HepG2 (cell line): Measurements from ENCODE around the gene JAG1. TPM values are rescaled to one million over a fixed set of nuclear protein-coding genes. Genes with fewer than 3 reads are reported as not detected.

Experiments
- CREB1 ChIP-seq, 2 experiments: fragments of 450-650 bp in 1 of 2; IDR thresholded peaks; 2 replicates each; pipeline ENCODE4 v1.6.1; 2016 to 2017; ENCODE audit warnings: control low read depth in 1 of 2, mild to moderate bottlenecking in 1 of 2, missing compliant biosample characterization in 1 of 2, missing genetic modification characterization in 1 of 2
- GMEB1 ChIP-seq: sonication (generic); formaldehyde crosslinking; IDR thresholded peaks from 2 replicates; pipeline ENCODE4 v1.5.1; 2020; ENCODE audit warnings: missing genetic modification reagents, mild to moderate bottlenecking, borderline replicate concordance
- HNF1B ChIP-seq: sonication (generic); formaldehyde crosslinking; IDR thresholded peaks from 2 replicates; pipeline ENCODE4 v1.5.1; 2020; ENCODE audit warnings: mild to moderate bottlenecking, moderate library complexity, missing genetic modification reagents
- JUN ChIP-seq: sonication (generic); formaldehyde crosslinking; IDR thresholded peaks from 2 replicates; pipeline ENCODE4 v1.4.0; 2020; ENCODE audit warnings: mild to moderate bottlenecking, missing genetic modification reagents
- JUNB ChIP-seq: sonication (generic); formaldehyde crosslinking; IDR thresholded peaks from 2 replicates; pipeline ENCODE4 v1.8.0; 2022; ENCODE audit warnings: missing genetic modification reagents, mild to moderate bottlenecking, borderline replicate concordance
- PHF8 ChIP-seq: sonication (generic); formaldehyde crosslinking; IDR thresholded peaks from 2 replicates; pipeline ENCODE4 v1.5.0; 2020; ENCODE audit warnings: missing genetic modification reagents
- SRF ChIP-seq: IDR thresholded peaks from 2 replicates; pipeline ENCODE4 v1.6.1; 2011; ENCODE audit warnings: mild to moderate bottlenecking, low read depth, low read length, moderate library complexity
- TCF12 ChIP-seq, 2 experiments: fragments of 450-650 bp in 1 of 2; sonication (generic) in 1 of 2; formaldehyde crosslinking in 1 of 2; IDR thresholded peaks; 2 replicates each; pipeline versions ENCODE4 v1.6.1 to v1.8.0; 2017 to 2022; ENCODE audit warnings: antibody characterized with exemption in 1 of 2, mild to moderate bottlenecking in 1 of 2, missing genetic modification reagents in 1 of 2, moderate library complexity in 1 of 2
- THAP9 ChIP-seq: sonication (generic); formaldehyde crosslinking; IDR thresholded peaks from 2 replicates; pipeline ENCODE4; 2020; ENCODE audit warnings: missing genetic modification reagents, mild to moderate bottlenecking, borderline replicate concordance
- ZBTB39 ChIP-seq: sonication (generic); formaldehyde crosslinking; IDR thresholded peaks from 2 replicates; pipeline ENCODE4 v1.5.0; 2020; ENCODE audit warnings: missing genetic modification reagents
- ZNF142 ChIP-seq: sonication (generic); formaldehyde crosslinking; IDR thresholded peaks from 2 replicates; pipeline ENCODE4 v1.4.0; 2020; ENCODE audit warnings: missing genetic modification reagents
- ZNF335 ChIP-seq: sonication (generic); formaldehyde crosslinking; IDR thresholded peaks from 2 replicates; pipeline ENCODE4 v1.4.0; 2020; ENCODE audit warnings: missing genetic modification reagents
- ZNF644 ChIP-seq: IDR thresholded peaks from 2 replicates; pipeline ENCODE4 v1.6.1; 2016; ENCODE audit warnings: low read depth
- polyA plus RNA-seq, 8 experiments: library from polyadenylated mRNA; depleted of rRNA in 3 of 8; stranded (reverse) in 7 of 8; unstranded in 1 of 8; fragments of >200 nt; fragmentation: Illumina TruSeq in 4 of 8; extraction: Trizol in 4 of 8; gene quantifications; 2 replicates each; pipeline versions ENCODE4 v1.2.1 to v1.2.3, GENCODE V29; 2011 to 2016; ENCODE audit warnings: low read depth in 4 of 8, missing spikeins in 1 of 8, mixed read lengths in 1 of 8; ENCODE audit not compliant: insufficient read depth in 1 of 8
- total RNA-seq, 5 experiments: library from RNA; depleted of rRNA; stranded (reverse); fragments of >200 nt; fragmentation: Illumina TruSeq; extraction: Trizol; gene quantifications; 2 replicates each; pipeline ENCODE4 v1.2.3, GENCODE V29; 2016; ENCODE audit warnings: low read depth in 1 of 5

JAG1 gene
- total and polyA plus RNA-seq, 2 of the 13 experiments (the other 11 are each of a cell fraction or from before 2014, with no cell fraction given) = 47.1 to 56.3 TPM

- no peak for TF ChIP-seq ZNF142 (CRISPR knock-in tag)
- TF ChIP-seq PHF8 (CRISPR knock-in tag) = no peak
- TF ChIP-seq GMEB1 (CRISPR knock-in tag) = no peak
- no peak for TF ChIP-seq TCF12 (IDR thresholded peaks at IDR 0.05)
- peak; percentile 74; the same call in 1 of the 2 replicates for TF ChIP-seq TCF12 (CRISPR knock-in tag; IDR thresholded peaks at IDR 0.05)
- no peak for TF ChIP-seq SRF
- TF ChIP-seq ZNF644 (CRISPR knock-in tag) = peak; percentile 78
- TF ChIP-seq JUNB (CRISPR knock-in tag) = peak; percentile 86; the same call in 1 of the 2 replicates
- peak; percentile 83 for TF ChIP-seq ZNF335
- no peak for TF ChIP-seq CREB1 (IDR thresholded peaks at IDR 0.05)
- peak; percentile 32; the same call in 1 of the 2 replicates for TF ChIP-seq CREB1 (CRISPR knock-in tag; IDR thresholded peaks at IDR 0.05)
- TF ChIP-seq THAP9 (CRISPR knock-in tag) = 0 out of 2 replicates have a peak, but pooled peaks have one; percentile 14
- peak; percentile 49; the same call in 1 of the 2 replicates for TF ChIP-seq JUN (CRISPR knock-in tag)
- TF ChIP-seq HNF1B (CRISPR knock-in tag) = 0 out of 2 replicates have a peak, but pooled peaks have one; percentile 14
- no peak for TF ChIP-seq ZBTB39 (CRISPR knock-in tag)
Measured at GRCh38 chr20:10705801-10706459, 32.1 kb upstream of the JAG1 start (continued).
